Pulmonary artery endothelial cell (primary cell): ENCODE results near the gene FOXD4L6. TPM values are rescaled to one million over a fixed set of nuclear protein-coding genes. Genes with fewer than 3 reads are reported as not detected.
"Not testable (repeated sequence)": the region's sequence is repeated elsewhere in the genome, so short reads cannot be mapped to it uniquely, and the experiment has no call there.

Experiments
- DNase-seq: peaks from one replicate; pipeline ENCODE4 v3.0.0-alpha.2; 2011; ENCODE audit warnings: low read depth, low spot score
- total RNA-seq: library from RNA; depleted of rRNA; stranded (reverse); fragments of >200 nt; gene quantifications from 2 replicates; pipeline ENCODE4 v1.2.3, GENCODE V29; 2014

Gene FOXD4L6
- total RNA-seq, result 0.07 TPM in 1 of 2 replicates, not detected in the other

DNA sequence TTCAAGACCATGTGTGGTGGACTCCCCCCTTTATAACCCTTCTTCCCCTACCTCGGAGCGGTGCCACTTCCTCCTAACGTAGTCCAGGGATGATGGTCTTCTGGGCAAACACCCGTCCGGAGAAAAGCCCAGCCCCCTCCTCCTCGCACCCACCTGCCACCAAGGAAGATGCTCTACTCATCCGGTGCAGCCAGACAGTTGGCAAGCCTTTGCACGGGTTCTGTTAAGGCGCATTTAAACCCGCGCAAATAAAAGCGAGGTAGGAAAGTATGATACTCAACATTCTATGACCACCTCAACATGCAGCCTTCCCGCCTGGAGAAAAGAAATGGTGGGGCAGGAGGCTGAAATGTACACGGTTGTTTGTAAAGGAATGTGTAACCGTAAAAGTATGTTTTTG is at the start of gene FOXD4L6:
Gene FOXD4L6, minus strand, starts transcription at position 101 of the 400 bp plus-strand sequence. CDS start 298 bp downstream, outside the sequence.
- not testable (repeated sequence) for DNase-seq

DNA sequence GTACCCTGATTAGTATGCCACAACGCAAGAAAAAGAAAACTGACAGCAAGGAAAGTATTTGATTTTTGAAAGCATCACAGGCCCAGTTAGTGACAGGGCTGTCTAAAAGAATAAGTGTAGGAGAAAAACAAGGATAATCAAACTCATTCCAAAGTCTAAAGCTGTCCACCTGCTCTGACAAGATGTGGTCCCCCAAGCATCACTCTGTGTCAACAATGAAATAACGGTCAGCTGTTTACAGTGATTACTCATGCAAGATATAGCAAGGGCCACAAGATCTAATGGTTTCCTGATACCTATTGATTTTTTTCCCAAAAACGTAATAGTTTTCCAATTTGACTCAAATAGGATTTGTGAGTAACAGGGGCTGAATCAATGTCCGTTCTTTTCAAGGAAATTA is 46.5 kb upstream of the FOXD4L6 start:
- not testable (repeated sequence) for DNase-seq

GRCh38 chr9:41150116-41150515 is 21.6 kb upstream of the FOXD4L6 start:
- not testable (repeated sequence) for DNase-seq

DNA sequence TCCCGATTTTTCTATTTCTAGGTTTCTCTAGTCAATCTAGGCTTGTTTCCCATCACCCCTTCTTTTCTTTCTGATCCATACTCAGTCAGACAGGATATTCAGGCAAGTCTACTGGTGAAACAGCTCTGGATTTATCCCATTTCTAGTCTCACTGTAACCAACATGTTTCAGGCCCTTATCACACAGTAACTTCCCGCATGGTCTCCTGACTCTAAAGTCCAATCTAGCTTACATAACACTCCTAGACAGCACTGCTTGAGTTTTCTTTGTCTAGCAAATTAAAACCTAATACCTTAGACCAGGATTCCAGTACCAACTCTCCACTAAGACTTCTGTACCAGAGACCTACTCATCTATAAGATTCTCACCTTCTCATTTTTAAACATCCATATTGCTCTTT is 13.4 kb upstream of the FOXD4L6 start:
- not testable (repeated sequence) for DNase-seq

DNA sequence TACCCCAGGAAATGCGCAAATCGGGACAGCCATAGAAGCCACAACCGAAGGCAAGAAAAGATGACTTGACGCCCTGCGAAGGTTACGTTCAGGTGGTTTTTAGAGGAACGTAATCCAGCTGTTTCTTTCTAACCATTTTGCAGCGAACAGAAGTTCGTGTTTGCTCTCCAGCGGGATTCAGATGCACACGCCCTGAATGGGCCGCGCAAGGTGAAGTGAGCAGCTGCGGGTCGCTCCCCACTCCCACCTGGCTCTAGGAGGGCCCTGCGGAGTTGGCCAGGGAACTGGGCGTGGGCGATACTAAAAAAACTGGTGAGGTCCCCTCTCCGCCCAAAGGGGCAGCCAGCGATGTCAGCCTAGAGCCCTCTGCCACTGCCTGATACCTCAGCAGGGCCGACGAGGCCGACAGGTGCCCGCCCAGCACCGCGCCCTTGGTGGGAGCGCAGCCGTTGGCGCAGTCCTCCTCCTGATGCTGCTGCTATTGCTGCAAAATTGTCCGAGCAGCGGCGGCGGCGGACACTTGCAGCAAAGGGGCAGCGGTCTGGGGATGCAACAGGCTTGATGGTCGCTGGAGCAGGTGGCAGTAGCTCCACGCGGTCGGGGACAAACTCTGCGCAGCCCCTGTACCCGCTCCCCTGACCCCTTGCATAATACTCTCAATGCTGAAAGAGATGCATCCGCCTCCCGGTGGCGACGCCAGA is 1.6 kb downstream of the FOXD4L6 start:
- not testable (repeated sequence) for DNase-seq

DNA sequence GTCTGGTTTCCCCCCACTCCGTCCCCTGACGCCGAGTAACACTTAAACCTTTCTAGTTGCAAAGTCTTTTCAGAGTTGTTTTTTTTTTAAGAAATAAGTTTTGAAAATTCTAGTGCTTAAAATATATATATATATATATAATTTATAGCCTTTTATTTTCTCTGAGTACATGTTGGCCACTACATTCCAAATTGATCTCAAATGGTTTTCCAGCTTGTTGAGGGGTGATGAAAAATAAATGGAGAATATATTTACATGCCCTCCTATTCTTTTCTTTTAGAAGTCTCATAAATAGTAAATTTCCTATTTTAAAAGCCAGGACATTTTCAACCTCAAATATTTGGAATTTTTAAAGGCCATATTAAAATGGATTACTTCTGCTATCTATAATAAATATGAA is 2.5 kb downstream of the FOXD4L6 start:
- DNase-seq, result not testable (repeated sequence)

- not testable (repeated sequence) for DNase-seq
These were observed 3.3 kb downstream of the FOXD4L6 start for GRCh38 chr9:41125109-41125658.

- DNase-seq, result not testable (repeated sequence)
These were observed 4.0 kb downstream of the FOXD4L6 start for GRCh38 chr9:41124250-41125108.

DNA sequence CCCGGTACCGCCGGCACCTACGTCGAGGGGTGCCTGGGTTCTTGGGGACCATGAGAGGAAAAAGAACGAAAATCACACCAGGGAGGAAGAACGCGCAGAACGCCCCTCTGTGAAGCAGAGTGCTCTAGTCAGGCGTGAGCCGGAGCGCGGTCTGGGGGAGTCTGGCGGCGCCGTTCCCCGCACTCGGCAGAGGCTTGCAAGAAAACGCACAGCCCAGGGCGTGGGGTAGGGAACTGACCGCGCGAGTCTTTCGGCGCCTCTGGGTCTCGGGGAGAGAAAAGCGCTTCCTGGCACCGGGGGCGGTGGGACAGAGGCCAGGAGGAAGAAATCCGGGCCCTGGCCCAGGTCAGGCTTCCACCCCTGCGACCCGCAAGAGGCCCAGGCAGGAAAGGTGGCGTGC is 4.7 kb downstream of the FOXD4L6 start:
- not testable (repeated sequence) for DNase-seq

DNA sequence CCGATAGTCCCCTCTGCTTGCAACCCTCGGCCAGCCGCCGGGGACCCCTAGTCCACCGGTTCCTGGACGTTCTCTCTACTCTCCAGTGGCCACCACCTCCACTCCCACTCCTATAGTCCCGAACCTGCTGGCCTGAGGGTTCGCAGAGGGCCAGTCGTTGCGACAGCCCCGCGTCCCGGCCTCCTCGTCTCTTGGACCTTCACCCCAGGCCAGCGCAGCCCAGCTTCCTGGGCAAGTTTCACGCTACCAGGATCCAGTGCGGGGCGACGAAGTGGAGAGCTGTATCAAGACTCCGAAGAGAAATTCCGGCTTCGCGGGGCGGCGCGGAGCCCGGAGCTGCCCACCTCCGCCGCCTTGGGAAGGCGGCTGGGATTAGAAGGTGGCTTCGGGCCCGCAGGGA is 5.1 kb downstream of the FOXD4L6 start:
- not testable (repeated sequence) for DNase-seq

DNA sequence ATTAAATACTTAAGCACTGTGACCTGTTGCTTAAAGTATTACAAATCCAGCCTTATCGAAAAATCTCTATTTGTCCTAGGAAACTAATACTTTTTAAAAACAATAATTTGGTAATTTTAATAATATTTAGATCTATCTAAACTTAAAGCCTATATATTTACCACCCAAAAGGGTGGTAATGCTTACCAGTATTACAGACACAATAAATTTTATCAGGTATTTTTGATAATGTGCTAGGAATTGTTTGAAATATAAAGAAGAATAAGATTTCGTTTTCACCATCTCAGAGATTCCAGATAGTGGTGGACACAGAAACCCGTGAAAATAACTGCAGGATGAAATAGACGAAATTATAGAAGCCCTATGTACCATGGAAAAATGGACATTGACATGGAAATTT is 7.8 kb downstream of the FOXD4L6 start:
- not testable (repeated sequence) for DNase-seq

DNA sequence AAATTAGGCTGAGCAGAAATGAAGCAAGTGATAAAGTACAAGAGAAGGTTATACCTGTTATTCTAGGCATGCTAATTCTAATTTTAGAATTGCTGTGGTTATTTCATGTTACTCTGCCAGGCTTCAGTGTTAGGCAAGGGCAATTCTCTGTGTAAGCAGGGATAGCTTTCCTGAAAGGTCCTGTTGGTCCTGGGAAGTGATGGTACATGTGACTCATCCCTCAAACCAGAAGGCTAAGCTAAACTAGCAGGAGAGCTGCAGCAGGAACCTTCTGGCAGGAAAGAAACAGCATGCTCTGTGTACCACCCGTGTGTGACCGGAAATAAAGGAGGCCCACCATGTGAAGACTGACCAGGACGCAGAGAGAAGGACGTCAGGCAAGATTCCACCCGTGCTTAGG is 8.8 kb downstream of the FOXD4L6 start:
- not testable (repeated sequence) for DNase-seq

- not testable (repeated sequence) for DNase-seq
These were observed 9.2 kb downstream of the FOXD4L6 start for GRCh38 chr9:41119311-41119710.

GRCh38 chr9:41113348-41113747 is 15.1 kb downstream of the FOXD4L6 start:
- DNase-seq, result not testable (repeated sequence)

DNA sequence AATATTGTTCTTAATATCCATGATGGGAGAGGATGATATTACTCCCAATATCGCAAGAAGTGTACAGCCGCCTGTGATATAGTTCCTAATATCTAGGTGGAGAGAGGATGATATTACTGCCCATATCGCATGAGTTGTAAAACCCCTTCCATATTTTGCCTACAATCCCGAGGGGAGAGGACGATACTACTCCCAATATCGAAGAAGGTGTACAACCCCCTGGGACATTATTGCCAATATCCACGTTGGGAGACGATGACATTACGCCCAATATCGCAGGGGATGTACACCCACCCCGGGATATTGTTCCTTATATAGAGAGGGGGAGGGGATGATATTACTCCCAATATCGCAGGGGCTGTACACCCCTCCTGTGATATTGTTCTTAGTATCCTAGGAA is 17.1 kb downstream of the FOXD4L6 start:
- DNase-seq, result not testable (repeated sequence)

DNA sequence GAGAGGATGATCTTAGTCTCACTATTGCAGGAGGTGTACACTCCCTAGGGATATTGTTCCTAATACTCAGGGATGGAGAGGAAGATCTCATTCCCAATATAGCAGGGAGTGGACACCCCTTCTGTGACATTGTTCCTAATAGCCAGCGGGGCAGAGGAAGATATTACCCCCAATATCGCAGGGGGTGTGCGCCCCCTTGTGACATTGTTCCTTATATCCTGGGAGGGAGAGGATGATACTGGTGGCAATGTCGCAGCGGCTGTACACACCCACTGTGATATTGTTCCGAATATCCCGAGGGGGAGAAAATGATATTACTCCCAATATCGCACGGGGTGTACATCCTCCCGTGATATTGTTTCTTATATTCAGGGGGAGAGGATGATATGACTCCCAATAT is 17.6 kb downstream of the FOXD4L6 start:
- not testable (repeated sequence) for DNase-seq

- not testable (repeated sequence) for DNase-seq
These were observed 19.2 kb downstream of the FOXD4L6 start for GRCh38 chr9:41109253-41109652.

- not testable (repeated sequence) for DNase-seq
These were observed 19.7 kb downstream of the FOXD4L6 start for GRCh38 chr9:41108816-41109215.

GRCh38 chr9:41106472-41107116 is 21.9 kb downstream of the FOXD4L6 start:
- DNase-seq, result not testable (repeated sequence)

DNA sequence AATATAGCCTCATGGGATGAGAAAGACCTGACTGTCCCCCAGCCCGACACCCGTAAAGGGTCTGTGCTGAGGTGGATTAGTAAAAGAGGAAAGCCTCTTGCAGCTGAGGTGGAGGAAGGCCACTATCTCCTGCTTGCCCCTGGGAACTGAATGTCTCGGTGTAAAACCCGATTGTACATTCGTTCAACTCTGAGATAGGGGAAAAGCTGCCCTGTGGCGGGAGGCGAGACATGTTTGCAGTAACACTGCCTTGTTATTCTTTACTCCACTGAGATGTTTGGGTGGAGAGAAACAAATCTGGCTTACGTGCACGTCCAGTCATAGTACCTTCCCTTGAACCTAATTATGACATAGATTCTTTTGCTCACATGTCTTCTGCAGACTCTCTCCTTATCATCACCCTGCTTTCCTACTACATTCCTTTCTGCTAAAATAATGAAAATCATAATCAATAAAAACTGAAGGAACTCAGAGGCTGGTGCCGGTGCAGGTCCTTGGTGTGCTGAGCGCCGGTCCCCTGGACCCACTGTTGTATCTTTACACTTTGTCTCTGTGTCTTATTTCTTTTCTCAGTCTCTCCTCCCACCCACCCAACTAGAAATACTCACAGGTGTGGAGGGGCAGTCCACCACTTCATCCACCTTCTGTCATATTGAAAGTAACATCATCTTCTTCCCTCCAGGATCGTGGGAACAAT is 22.8 kb downstream of the FOXD4L6 start:
- DNase-seq, result not testable (repeated sequence)

GRCh38 chr9:41104542-41104941 is 23.9 kb downstream of the FOXD4L6 start:
- not testable (repeated sequence) for DNase-seq
